GM19193 (cell line): ENCODE data around the gene TCN2.

Experiments used
- POLR2A ChIP-seq: IDR thresholded peaks from 4 replicates; pipeline ENCODE4 v1.6.1; 2011; ENCODE audit not compliant: insufficient read depth, insufficient read length; ENCODE audit errors: extremely low read depth

The TCN2 gene

GRCh38 chr22:30649430-30650007 is 42.5 kb downstream of the TCN2 start:
- no peak for TF ChIP-seq POLR2A

GRCh38 chr22:30650508-30651116 is 43.6 kb downstream of the TCN2 start:
- no peak for TF ChIP-seq POLR2A

GRCh38 chr22:30652852-30653251 is 45.9 kb downstream of the TCN2 start:
- no peak for TF ChIP-seq POLR2A

GRCh38 chr22:30654361-30654760 is 47.4 kb downstream of the TCN2 start:
- no peak for TF ChIP-seq POLR2A

GRCh38 chr22:30655532-30655931 is 48.6 kb downstream of the TCN2 start:
- TF ChIP-seq POLR2A: no peak

GRCh38 chr22:30662040-30662439 is 55.1 kb downstream of the TCN2 start:
- no peak for TF ChIP-seq POLR2A

GRCh38 chr22:30664798-30665197 is 57.8 kb downstream of the TCN2 start:
- no peak for TF ChIP-seq POLR2A

- no peak for TF ChIP-seq POLR2A
These were observed 58.3 kb downstream of the TCN2 start for GRCh38 chr22:30665266-30665665.

- no peak for TF ChIP-seq POLR2A
These were observed 58.8 kb downstream of the TCN2 start for GRCh38 chr22:30665786-30666185.

GRCh38 chr22:30667107-30667493 is 60.1 kb downstream of the TCN2 start:
- no peak for TF ChIP-seq POLR2A

GRCh38 chr22:30667494-30668385 is 60.8 kb downstream of the TCN2 start, which contains the start of gene DUSP18:
DUSP18 (minus strand) TSS chr22:30667875; CDS start chr22:30664003, 3,872 bp downstream.
- TF ChIP-seq POLR2A: peak; percentile 38

- no peak for TF ChIP-seq POLR2A
These were observed 61.4 kb downstream of the TCN2 start for GRCh38 chr22:30668386-30668710.

- no peak for TF ChIP-seq POLR2A
These were observed 64.1 kb downstream of the TCN2 start for GRCh38 chr22:30671071-30671470.

- TF ChIP-seq POLR2A: no peak
These were observed 66.2 kb downstream of the TCN2 start for GRCh38 chr22:30673136-30673535.

- no peak for TF ChIP-seq POLR2A
These were observed 67.5 kb downstream of the TCN2 start for GRCh38 chr22:30674482-30674881.

GRCh38 chr22:30675436-30675835 is 68.5 kb downstream of the TCN2 start:
- no peak for TF ChIP-seq POLR2A
